ENCODE measurements around the gene HOXA1.

Gene HOXA1

DNA sequence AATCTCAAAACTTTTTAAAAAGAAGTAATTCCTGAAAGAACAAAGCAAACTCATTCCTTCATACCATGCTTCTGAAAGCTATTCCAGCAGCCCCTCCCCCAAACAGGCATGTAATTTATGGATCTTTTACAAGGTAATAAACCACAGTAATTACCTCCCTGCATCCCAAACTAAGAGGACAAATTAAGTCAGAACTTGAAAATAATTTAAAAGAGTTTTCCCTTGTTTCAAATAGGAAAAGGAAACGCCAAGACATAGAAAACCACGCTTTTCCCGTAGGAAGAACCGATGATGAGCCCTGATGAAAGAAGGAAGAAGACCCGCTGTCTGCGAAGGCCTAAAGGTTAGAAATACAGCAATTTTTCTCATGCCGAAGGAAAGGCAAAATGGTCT is 25.9 kb upstream of the HOXA1 start:
- H3K27me3 ChIP-seq (ENCODE audit: insufficient read depth, low read depth, severe bottlenecking): peaks cover 69% of the 10 kb centered on the region
- no peak overlapping the region for H3K4me3 ChIP-seq (ENCODE audit: low read depth, low read length)
- no peaks in the 10 kb centered on the region for H3K9me3 ChIP-seq (ENCODE audit: severe bottlenecking)
- no peak for DNase-seq
- TF ChIP-seq, protein P1, sequence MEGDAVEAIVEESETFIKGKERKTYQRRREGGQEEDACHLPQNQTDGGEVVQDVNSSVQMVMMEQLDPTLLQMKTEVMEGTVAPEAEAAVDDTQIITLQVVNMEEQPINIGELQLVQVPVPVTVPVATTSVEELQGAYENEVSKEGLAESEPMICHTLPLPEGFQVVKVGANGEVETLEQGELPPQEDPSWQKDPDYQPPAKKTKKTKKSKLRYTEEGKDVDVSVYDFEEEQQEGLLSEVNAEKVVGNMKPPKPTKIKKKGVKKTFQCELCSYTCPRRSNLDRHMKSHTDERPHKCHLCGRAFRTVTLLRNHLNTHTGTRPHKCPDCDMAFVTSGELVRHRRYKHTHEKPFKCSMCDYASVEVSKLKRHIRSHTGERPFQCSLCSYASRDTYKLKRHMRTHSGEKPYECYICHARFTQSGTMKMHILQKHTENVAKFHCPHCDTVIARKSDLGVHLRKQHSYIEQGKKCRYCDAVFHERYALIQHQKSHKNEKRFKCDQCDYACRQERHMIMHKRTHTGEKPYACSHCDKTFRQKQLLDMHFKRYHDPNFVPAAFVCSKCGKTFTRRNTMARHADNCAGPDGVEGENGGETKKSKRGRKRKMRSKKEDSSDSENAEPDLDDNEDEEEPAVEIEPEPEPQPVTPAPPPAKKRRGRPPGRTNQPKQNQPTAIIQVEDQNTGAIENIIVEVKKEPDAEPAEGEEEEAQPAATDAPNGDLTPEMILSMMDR (IDR thresholded peaks at IDR 0.05; ENCODE audit: low read depth, low read length): no peak
- H3K36me3 ChIP-seq: no peaks in the 10 kb centered on the region
- no peak overlapping the region for H3K27ac ChIP-seq

DNA sequence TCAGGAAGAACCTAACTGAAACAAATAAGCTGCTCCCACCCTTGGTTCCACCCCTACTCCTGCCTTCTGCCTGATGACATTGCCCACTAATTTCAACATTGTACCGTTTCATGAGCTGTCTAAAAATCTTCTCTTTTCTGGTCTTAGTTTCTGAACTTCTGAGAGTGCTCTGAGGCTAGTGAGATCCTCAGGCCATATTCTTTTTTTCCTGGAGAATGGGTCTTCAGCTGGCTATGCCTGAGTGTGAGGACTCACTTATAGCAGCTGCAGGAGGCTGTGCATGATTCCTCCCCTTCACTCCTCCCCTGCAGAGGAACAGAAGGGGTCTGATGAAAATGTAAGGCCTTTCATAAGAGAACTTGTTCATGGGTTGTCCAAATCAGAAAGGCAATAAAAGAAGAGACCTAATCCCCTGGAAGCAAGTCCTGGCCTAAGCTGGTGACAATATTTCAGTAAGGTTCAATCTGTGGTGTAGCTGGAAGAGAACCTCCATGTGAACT is 23.7 kb upstream of the HOXA1 start:
- H3K27me3 ChIP-seq (ENCODE audit: insufficient read depth, low read depth, severe bottlenecking): peaks cover 72% of the 10 kb centered on the region
- no peak overlapping the region for H3K4me3 ChIP-seq (ENCODE audit: low read depth, low read length)
- no peak for DNase-seq
- no peaks in the 10 kb centered on the region for H3K9me3 ChIP-seq (ENCODE audit: severe bottlenecking)
- H3K27ac ChIP-seq: no peak overlapping the region
- H3K36me3 ChIP-seq: no peaks in the 10 kb centered on the region
- TF ChIP-seq, protein P1 (IDR thresholded peaks at IDR 0.05; ENCODE audit: low read depth, low read length): no peak

- H3K27ac ChIP-seq: no peak overlapping the region
Measured at GRCh38 chr7:27118580-27118979, 22.8 kb upstream of the HOXA1 start.

DNA sequence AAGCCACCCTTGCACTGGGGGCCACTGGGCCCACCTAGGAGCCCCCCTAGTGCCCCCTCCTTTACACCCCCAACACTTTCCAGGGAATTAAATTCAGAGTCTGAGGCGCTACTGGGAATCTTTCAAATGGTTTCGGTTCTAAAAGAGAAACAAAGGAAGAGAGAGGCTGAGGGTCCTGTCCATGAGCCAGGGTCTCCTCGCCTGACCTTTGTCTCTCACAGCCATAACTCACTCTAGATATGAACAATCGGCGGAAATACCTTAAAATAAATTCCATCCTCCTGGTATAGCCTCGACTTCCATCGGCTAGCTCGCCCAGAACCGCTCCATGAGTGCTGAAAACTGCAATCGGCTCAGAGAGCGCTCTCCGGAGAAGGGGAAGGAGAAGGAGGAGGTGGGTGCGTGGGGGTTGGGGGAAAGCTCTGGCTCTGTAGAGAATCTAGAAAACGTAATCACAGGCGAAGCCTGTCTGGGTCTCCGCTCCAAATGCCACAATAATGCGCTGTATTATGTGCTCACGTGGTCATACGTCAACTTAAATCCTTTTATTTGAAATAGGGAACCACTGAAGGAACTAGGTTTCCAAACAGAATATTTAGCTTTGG is 22.2 kb upstream of the HOXA1 start:
- DNase-seq: no peak
- no peaks in the 10 kb centered on the region for H3K36me3 ChIP-seq
- no peak overlapping the region for H3K4me3 ChIP-seq (ENCODE audit: low read depth, low read length)
- H3K9me3 ChIP-seq (ENCODE audit: severe bottlenecking): no peaks in the 10 kb centered on the region
- TF ChIP-seq, protein P1 (IDR thresholded peaks at IDR 0.05; ENCODE audit: low read depth, low read length): no peak
- H3K27ac ChIP-seq: no peak overlapping the region
- peaks cover 65% of the 10 kb centered on the region for H3K27me3 ChIP-seq (ENCODE audit: insufficient read depth, low read depth, severe bottlenecking)

More at GRCh38 chr7:27118580-27118979, 22.8 kb upstream of the HOXA1 start:
- Histone ChIP-seq H3K36me3 (no peaks in the 10 kb centered on the region), H3K27me3 (ENCODE audit: insufficient read depth, low read depth, severe bottlenecking) (peaks cover 65% of the 10 kb centered on the region), H3K9me3 (ENCODE audit: severe bottlenecking) (no peaks in the 10 kb centered on the region), H3K4me3 (ENCODE audit: low read depth, low read length) (no peak overlapping the region)
- no peak for DNase-seq
- TF ChIP-seq, protein P1 (IDR thresholded peaks at IDR 0.05; ENCODE audit: low read depth, low read length): no peak

GRCh38 chr7:27116962-27117886 is 21.4 kb upstream of the HOXA1 start:
- TF ChIP-seq, protein P1 (IDR thresholded peaks at IDR 0.05; ENCODE audit: low read depth, low read length): no peak
- H3K27me3 ChIP-seq (ENCODE audit: insufficient read depth, low read depth, severe bottlenecking): peaks cover 66% of the 10 kb centered on the region
- H3K4me3 ChIP-seq (ENCODE audit: low read depth, low read length): no peak overlapping the region
- H3K36me3 ChIP-seq: no peaks in the 10 kb centered on the region
- no peaks in the 10 kb centered on the region for H3K9me3 ChIP-seq (ENCODE audit: severe bottlenecking)
- no peak for DNase-seq
- no peak overlapping the region for H3K27ac ChIP-seq

All from WERI-Rb-1 (cell line).